ENCODE measurements around the gene PKLR.

DNA sequence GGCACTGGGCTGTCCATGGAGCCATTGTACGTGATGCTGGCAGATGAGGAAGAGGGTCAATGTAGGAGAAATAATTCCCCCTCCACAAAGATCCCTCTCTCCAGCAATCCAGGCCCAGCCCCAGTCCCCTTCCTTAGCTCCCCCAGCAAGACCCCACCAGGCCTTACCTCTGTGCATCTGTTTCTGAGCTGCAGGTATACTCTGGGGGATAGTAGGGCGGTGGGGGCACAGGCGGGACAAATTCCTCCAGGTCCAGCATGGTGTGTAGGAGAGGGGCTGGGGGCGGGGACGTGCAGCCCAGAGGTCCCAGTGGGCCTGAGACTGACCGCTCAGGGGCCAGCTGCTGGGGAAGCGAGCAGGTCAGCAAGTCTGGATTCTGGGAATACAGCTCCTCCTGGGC, 49.7 kb downstream of the PKLR start:
- TF ChIP-seq, protein P1, sequence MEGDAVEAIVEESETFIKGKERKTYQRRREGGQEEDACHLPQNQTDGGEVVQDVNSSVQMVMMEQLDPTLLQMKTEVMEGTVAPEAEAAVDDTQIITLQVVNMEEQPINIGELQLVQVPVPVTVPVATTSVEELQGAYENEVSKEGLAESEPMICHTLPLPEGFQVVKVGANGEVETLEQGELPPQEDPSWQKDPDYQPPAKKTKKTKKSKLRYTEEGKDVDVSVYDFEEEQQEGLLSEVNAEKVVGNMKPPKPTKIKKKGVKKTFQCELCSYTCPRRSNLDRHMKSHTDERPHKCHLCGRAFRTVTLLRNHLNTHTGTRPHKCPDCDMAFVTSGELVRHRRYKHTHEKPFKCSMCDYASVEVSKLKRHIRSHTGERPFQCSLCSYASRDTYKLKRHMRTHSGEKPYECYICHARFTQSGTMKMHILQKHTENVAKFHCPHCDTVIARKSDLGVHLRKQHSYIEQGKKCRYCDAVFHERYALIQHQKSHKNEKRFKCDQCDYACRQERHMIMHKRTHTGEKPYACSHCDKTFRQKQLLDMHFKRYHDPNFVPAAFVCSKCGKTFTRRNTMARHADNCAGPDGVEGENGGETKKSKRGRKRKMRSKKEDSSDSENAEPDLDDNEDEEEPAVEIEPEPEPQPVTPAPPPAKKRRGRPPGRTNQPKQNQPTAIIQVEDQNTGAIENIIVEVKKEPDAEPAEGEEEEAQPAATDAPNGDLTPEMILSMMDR (IDR thresholded peaks at IDR 0.05) = no peak
- no peak for TF ChIP-seq EZH2 (IDR thresholded peaks at IDR 0.05; ENCODE audit: borderline replicate concordance, insufficient read depth, low read depth, low read length, poor library complexity, severe bottlenecking)

Data from B cell (primary cell).